C4-2B (cell line): Measurements from ENCODE around the gene IL6.

ENCODE experiments used
- H3K27ac ChIP-seq: fragments of 450-650 bp; 2 replicates; pipeline ENCODE4 v1.5.1; 2017
- CTCF ChIP-seq: fragments of 450-650 bp; conservative IDR thresholded peaks from 2 replicates; pipeline ENCODE4 v1.5.1; 2017; ENCODE audit warnings: mild to moderate bottlenecking
- ZFX ChIP-seq: fragments of 450-650 bp; IDR thresholded peaks from 2 replicates; pipeline ENCODE4 v1.6.1; 2017

IL6 gene

GRCh38 chr7:22709857-22710256 is 17.1 kb upstream of the IL6 start:
- no peak overlapping the region; the same call in 1 of the 2 replicates for H3K27ac ChIP-seq
- TF ChIP-seq ZFX (no peak), CTCF (no peak)

GRCh38 chr7:22712999-22713398 is 14.0 kb upstream of the IL6 start:
- no peak overlapping the region for H3K27ac ChIP-seq
- TF ChIP-seq CTCF (no peak), ZFX (no peak)

- TF ChIP-seq ZFX: no peak
- TF ChIP-seq CTCF: no peak
- H3K27ac ChIP-seq: no peak overlapping the region
These were observed 13.5 kb upstream of the IL6 start for GRCh38 chr7:22713463-22713862.

- no peak for TF ChIP-seq CTCF
- no peak for TF ChIP-seq ZFX
- no peak overlapping the region for H3K27ac ChIP-seq
These were observed 11.0 kb upstream of the IL6 start for GRCh38 chr7:22715969-22716368.

- TF ChIP-seq ZFX (no peak), CTCF (no peak)
- no peak overlapping the region for H3K27ac ChIP-seq
These were observed 9.2 kb upstream of the IL6 start for GRCh38 chr7:22717760-22718159.

- TF ChIP-seq ZFX (no peak), CTCF (no peak)
These were observed 8.7 kb upstream of the IL6 start for GRCh38 chr7:22718200-22718711.

GRCh38 chr7:22718911-22719420 is 8.0 kb upstream of the IL6 start:
- TF ChIP-seq CTCF (no peak), ZFX (no peak)
- H3K27ac ChIP-seq: no peak overlapping the region

More at GRCh38 chr7:22718200-22718711, 8.7 kb upstream of the IL6 start:
- H3K27ac ChIP-seq: no peak overlapping the region
